ENCODE results near the gene CASQ1.
A peak's percentile ranks its signal among the peaks of the same experiment; 100 is the strongest.

Gene CASQ1

GRCh38 chr1:160187407-160187806, 3.0 kb upstream of the CASQ1 start:
- H3K27me3 ChIP-seq, result no peaks in the 10 kb centered on the region
- H3K36me3 ChIP-seq, result no peaks in the 10 kb centered on the region
- no peak for TF ChIP-seq CTCF (IDR thresholded peaks at IDR 0.05)
- H3K9me3 ChIP-seq, result no peaks in the 10 kb centered on the region
- no peak overlapping the region for H3K4me3 ChIP-seq (ENCODE audit: low read depth in 1 of 2, low read length in 1 of 2)
- H3K27ac ChIP-seq, result no peak overlapping the region
- H3K4me1 ChIP-seq (ENCODE audit: control insufficient read depth in 1 of 2, insufficient read depth in 1 of 2, low read depth in 1 of 2, low read length in 1 of 2), result no peaks in the 10 kb centered on the region

DNA sequence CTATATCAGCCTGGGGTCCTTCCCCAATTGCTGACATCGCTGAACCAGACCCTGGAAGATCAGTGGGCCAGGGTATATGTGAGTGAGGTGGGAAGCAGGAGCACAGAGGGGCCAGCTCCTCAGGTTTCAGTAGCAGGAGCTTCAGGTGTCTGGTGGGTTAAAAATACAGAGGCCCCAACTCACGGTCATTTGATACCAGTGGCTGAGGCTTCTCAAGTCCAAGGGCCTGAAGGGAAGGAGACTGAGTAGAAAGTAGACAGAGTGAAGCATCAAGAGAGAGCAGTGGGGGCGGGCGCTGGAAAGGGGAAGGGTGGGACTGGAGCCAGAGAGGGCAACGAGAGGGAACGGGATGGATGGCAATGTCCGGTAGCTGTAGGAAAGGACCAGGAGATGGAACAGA, 2.0 kb upstream of the CASQ1 start:
- H3K9me3 ChIP-seq, result no peaks in the 10 kb centered on the region
- no peaks in the 10 kb centered on the region for H3K4me1 ChIP-seq (ENCODE audit: control insufficient read depth in 1 of 2, insufficient read depth in 1 of 2, low read depth in 1 of 2, low read length in 1 of 2)
- TF ChIP-seq CTCF (IDR thresholded peaks at IDR 0.05), result no peak
- no peaks in the 10 kb centered on the region for H3K27me3 ChIP-seq
- no peaks in the 10 kb centered on the region for H3K36me3 ChIP-seq
- H3K27ac ChIP-seq, result no peak overlapping the region
- H3K4me3 ChIP-seq (ENCODE audit: low read depth in 1 of 2, low read length in 1 of 2), result no peak overlapping the region

DNA sequence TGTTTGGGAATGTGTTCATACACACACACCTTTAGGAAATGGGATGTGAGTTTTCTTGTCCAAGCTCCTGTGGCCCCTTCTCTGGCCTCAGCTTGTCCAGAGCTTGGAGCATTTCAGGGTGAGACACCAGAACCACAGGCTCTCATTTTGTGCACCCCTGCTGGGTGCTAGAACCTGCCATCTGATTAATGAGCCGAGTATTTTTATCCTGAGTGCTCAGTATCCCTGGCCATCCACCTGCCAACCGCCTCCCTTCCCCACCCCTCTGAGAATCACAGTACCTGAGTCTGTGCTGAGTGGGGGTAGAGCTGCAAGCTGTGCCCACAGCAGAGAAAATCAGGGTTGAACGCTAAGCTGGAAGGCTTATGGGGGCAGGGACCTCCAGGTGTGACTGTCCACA, 1.4 kb downstream of the CASQ1 start:
- no peak overlapping the region for H3K27ac ChIP-seq
- H3K36me3 ChIP-seq, result no peaks in the 10 kb centered on the region
- no peaks in the 10 kb centered on the region for H3K4me1 ChIP-seq (ENCODE audit: control insufficient read depth in 1 of 2, insufficient read depth in 1 of 2, low read depth in 1 of 2, low read length in 1 of 2)
- no peaks in the 10 kb centered on the region for H3K9me3 ChIP-seq
- H3K4me3 ChIP-seq (ENCODE audit: low read depth in 1 of 2, low read length in 1 of 2), result no peak overlapping the region
- TF ChIP-seq CTCF (IDR thresholded peaks at IDR 0.05), result no peak
- peaks cover 12% of the 10 kb centered on the region for H3K27me3 ChIP-seq

DNA sequence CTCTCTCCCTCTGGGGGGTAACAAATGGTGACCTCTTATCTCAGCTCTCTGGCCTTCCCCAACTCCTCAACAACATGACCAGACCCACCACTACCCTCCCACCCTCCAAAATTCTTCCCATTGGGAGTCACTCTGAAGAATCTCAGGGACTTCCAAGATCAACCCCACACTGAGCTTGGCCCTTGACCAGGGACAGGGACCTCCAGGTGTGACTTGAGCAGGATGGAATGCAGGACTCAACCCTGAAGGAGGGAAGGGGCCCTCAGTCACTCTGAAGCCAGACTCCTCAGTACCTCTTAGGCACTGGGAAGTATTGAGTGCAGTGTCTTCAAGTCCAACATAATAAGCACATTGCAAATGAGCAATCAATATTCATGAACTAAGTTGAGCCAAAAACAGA, 1.9 kb downstream of the CASQ1 start:
- no peaks in the 10 kb centered on the region for H3K4me1 ChIP-seq (ENCODE audit: control insufficient read depth in 1 of 2, insufficient read depth in 1 of 2, low read depth in 1 of 2, low read length in 1 of 2)
- no peak for TF ChIP-seq CTCF (IDR thresholded peaks at IDR 0.05)
- peaks cover 12% of the 10 kb centered on the region for H3K27me3 ChIP-seq

GRCh38 chr1:160193091-160193819, 2.9 kb downstream of the CASQ1 start:
- no peak overlapping the region for H3K27ac ChIP-seq

More for the DNA sequence above, 1.9 kb downstream of the CASQ1 start:
- Histone ChIP-seq H3K27ac (no peak overlapping the region), H3K9me3 (no peaks in the 10 kb centered on the region), H3K36me3 (no peaks in the 10 kb centered on the region), H3K4me3 (ENCODE audit: low read depth in 1 of 2, low read length in 1 of 2) (no peak overlapping the region)

More at GRCh38 chr1:160193091-160193819, 2.9 kb downstream of the CASQ1 start:
- no peaks in the 10 kb centered on the region for H3K4me1 ChIP-seq (ENCODE audit: control insufficient read depth in 1 of 2, insufficient read depth in 1 of 2, low read depth in 1 of 2, low read length in 1 of 2)
- TF ChIP-seq CTCF (IDR thresholded peaks at IDR 0.05), result peak; percentile 90
- H3K36me3 ChIP-seq, result no peaks in the 10 kb centered on the region
- no peak overlapping the region for H3K4me3 ChIP-seq (ENCODE audit: low read depth in 1 of 2, low read length in 1 of 2)
- no peaks in the 10 kb centered on the region for H3K9me3 ChIP-seq
- H3K27me3 ChIP-seq, result peaks cover 12% of the 10 kb centered on the region
